SW480 (cell line): Measurements from ENCODE around the gene HSH2D.
"Not testable (repeated sequence)": the region's sequence is repeated elsewhere in the genome, so short reads cannot be mapped to it uniquely, and the experiment has no call there.

Source experiments
- DNase-seq: peaks from one replicate; pipeline ENCODE4 v3.0.0-alpha.2; 2016; ENCODE audit warnings: low spot score

The HSH2D gene

DNA sequence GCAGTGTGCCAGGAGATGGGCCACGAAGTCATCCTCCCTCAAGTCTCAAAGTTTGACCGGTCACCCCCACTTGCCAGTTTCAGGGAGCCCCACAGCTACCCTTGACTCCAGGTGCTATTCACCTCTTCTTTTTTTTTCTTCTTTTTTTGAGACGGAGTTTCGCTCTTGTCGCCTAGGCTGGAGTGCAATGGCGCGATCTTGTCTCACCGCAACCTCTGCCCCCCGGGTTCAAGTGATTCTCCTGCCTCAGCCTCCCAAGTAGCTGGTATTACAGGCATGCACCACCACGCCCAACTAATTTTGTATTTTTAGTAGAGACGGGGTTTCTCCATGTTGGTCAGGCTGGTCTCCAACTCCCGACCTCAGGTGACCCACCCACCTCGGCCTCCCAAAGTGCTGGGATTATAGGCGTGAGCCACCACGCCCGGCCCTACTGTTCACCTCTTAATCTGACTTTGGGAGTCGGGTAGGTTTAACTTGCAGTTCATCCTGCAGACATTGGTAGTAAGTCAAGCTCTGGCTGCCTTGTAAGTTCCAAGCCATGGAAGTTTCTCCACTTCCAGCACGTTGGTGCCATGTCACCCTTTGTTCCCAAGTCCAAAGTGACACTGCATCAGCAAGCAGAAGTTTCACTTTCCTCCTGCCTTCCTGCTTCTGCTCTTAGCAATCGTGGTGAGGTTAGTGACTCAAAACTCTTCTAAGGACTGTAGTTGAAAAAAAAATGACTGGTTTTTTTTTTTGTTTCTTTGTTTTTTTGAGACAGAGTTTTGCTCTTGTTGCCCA is 24.2 kb upstream of the HSH2D start:
- not testable (repeated sequence) for DNase-seq

DNA sequence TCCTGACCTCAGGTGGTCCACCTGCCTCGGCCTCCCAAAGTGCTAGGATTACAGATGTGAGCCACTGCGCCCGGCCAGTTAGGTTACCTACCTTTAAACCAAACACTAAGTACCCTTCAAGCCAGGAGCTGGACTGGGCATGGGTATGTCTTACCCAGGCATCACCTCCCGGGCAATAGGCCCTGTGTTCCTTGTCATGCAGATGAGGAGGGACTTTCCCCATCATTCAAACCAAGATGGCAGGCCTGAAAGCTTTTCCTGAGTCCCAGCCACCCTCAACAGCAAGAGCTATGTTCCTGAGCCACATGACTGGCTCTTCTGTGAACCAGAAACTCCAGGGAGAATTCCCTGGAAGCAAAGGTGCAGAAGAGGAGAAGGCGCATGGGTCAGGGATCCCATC is 22.3 kb upstream of the HSH2D start:
- no peak for DNase-seq

DNA sequence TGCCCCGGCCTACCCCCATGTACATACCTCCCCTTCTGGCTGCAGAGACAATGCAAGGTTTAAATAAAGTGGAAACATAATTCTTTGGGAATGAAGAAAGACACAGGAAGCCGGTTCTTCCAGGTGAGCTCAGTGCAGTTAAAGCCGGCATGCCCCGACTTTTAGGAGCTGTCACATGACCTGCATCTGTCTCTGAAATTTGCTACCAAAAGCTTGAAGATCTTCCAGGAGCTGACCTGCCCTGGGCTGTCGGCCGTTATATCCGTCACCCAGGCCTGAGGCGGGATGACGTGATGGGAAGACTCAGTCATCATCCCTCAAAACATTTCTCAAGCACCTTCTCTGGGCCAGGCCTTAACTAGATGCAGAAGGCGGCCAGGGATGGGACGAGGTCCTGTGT is 21.5 kb upstream of the HSH2D start:
- DNase-seq, result no peak

DNA sequence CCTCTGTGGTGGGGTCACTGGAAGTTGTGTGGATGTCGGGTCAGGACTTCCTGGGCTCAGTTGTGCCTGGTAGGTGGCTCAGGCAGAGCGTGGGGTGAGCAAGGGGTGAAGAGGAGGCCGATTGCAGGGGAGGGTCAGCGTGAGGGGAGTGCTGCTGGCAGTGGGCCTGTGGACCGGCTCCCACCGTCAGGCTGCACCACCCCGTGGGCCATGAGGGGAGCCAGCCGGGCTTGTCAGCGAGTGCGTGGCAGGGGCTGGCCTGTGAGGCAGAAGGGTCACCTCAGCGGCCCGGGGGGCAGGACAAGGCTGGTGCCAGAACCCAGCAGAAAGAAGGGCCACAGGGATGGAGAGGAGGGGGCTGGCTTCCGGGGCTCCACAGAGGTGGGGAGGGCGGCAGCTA is 18.5 kb upstream of the HSH2D start:
- no peak for DNase-seq

DNA sequence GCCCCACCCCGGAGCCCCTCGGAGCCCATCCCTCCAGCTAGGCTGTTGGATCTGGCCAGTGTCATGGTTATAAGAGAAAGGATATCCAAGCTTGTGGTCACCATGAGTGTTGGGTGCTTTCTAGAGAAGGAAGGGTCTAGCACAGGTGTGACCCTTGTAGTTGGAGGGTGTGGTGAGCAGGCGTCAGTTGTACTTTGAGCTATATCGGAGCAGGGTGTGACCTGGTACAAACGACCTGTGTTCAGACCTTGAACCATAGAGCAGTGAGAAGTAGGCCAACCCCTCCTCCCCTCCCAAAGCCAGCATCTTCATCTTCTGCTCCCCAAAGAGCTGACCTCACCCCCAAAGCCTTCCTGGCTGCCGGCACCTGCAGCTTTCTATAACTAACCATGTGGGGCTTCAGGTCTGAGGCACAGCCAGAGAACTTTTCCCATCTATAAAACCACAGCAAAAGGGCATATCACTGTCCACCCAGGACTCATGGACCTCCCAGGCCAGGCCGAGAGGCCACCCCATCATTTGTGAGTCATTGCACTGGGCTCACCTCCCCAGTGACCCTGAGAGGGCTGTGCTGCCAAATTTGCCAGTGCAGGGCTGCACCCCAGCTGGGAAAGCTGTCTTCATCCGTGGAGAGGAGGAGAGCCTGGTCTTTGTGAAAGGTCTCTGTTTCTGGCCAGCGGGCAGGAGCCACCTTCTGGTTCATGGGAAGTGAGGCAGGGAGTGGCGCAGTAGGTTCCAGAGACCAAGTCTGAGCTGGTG is 17.6 kb upstream of the HSH2D start:
- no peak for DNase-seq

DNA sequence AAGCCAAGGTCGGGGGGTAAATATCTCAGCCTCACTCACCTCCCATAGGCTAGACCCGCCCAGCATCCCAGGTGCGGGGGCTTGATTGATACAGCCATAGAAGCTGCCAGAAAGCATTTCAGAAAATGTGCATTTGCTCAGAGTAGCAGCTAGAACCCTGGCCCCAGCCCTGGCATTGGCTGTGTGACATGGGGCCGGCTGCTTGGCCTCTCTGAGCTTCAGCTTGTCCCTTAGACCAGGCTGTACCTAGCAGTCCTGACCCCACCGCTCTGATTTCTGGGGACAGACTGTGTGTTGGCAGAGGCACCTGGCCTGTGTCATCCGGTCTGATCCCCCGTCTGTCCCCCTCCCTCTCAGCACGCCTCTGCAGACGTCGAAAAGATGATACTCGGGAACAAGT is 16.4 kb upstream of the HSH2D start:
- no peak for DNase-seq

DNA sequence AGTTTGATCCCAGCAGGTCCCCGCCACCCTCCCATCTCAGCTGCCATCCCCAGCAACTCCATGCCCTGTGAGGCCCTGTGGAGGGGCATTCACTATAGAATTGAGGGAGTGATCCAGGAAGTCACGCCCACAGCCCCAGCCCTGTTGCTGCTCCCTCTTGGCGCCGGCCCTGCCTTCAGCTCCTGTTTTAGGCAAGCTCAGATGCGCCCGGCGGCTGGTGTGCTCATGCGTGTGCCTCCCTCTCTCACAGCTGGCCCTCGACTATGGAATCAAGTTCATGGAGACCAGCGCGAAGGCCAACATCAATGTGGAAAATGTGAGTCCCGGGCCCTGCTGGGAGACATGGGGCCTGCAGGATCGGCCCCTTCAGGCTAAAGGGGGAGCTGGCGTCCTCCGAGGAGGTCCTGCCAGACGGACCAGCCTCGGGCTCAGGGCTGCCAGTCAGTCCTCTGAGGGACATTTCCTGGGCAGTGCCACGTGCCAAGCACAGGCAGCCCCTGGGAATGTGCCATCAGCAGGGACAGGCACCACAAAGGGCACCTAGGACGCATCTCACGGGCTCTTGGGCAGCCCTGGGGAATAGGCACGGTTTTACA is 15.6 kb upstream of the HSH2D start:
- DNase-seq, result no peak

DNA sequence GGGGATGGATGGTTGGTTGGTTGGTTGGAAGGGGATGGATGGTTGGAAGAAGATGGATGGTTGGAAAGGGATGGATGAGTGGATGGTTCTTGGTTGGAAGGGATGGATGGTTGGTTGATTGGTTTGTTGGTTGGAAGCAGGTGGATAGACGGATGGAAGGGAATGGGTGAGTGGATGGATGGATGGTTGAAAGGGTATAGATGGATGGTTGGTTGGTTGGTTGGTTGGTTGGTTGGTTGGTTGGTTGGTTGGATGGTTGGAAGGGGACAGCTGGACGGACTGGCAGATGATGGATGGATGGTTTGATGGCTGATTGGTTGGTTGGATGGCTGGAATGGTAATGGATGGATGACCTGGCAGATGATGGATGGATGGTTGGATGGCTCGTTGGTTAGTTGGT is 11.8 kb upstream of the HSH2D start:
- no peak for DNase-seq

DNA sequence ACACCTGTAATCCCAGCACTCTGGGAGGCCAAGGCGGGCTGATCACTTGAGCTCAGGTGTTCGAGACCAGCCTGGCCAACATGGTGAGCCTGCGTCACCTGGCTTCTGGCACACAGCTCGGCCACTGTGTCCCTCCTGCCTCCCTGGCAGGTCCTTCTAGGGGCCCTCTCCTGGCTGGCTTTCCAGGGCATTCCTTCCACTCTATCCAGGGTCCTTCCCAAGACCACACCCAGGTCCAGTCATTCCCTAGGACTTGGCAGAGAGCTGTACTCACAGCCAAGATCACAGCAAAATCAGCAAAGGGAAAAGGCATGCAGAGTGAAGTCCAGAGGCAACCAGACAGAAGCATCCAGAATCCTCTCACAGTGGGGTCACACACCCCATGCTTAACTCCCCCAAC is 9.7 kb upstream of the HSH2D start:
- no peak for DNase-seq

DNA sequence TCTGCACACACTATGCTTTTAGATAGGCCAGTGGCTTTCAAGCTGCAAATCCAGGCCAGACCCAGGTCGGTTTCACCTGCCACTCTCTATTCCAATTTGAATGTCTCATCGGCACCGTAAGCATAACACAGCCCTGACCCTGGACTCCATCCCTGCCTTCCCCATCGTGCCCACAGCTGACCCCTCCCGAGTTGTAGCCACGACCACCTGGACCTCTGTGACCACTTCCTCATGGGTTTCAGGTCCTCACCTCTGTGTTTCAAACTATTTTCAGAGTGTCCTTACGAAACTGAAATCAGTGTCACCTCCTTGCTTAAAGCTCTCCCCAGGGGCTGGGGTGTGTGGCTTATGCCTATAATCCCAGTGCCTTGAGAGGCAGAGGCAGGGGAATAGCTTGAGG is 9.0 kb upstream of the HSH2D start:
- no peak for DNase-seq

DNA sequence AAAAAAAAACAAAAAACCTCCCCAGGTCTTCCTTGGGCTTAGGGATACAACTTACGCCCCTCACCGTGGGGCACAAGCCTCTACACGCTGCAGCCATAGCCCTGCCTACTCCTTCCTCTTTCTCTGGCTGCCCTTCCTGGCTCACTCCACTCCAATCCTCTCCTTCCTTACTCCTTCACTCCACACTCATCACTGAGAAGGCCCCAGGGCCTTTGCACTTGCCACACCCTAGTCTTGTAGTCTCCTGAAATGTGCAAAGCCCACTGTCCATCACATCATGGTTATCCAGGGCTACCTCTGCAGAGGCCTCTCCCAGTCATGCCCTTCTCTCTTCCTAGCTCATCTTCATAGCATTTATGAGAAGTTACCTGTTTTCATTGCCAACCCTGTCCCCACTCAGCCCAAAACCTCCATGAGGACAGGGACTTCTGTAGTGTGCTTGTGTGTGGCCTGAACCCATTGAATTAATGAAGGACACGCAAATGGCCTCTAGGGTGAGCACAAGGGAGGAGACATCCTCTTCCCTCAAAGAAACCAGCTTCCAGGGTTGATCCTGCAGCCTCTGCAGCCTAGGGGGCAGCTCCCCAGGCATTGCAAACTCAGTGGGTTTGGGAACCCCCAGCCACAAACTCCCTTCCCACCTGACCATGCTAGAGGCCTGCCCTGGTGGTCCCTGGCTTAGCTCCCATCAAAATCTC is 7.9 kb upstream of the HSH2D start:
- DNase-seq, result no peak

DNA sequence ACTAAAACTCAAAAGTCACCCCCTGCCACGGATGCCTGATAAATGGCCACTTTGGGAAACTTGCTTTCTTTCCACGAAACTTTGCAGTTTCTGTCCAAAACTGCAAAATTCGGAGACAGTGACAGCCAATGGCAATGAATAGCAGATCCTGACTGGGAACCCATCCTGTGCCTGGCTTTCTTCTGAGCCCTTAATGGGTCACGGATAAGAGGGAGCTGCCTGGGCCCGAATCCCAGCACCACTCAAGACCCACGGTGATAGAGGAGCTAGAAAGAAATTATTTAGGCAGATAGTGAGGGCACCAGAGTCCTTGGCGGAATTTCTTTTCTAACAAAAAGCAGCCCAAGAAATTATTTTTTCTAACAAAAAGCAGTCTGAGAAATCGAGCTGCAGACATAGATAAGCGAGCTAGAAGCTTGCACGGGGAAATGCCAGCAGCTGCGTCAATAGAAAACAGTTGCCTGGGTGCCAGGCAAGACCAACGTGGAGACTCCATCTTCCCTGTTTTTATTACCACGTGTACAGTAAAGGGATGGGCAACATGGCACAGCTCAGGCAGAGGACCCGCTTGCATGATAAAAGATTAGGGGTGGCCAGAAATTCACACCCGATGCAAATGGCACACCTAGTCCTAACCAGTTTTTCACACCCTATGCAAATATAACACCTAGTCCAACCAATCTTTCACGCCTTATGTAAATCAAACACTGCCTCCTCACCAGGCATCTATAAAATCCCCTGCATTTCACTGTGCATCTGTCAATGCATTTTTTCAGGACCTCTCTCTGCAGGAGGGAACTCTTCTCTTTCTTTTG is 7.1 kb upstream of the HSH2D start:
- DNase-seq, result no peak

DNA sequence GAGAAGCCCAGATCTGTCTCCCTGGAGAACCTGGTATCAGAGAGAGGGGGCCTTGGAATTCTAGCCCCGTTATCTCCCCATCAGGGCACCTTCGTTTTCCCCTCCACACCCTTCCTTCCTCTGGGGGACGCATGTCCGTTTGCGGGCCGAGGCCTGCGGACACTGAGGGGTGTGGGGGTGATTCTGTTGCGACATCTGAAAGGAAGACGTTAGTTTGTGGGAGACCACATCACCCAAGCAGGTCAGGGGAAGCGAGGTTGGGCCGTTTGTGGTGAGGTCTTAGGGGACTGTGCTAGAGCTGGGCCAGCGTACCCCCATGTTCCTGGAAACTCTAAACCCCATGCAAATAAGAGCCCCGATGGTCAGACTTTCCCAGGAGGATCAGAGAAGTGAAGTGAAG is 3.7 kb upstream of the HSH2D start:
- DNase-seq, result no peak

DNA sequence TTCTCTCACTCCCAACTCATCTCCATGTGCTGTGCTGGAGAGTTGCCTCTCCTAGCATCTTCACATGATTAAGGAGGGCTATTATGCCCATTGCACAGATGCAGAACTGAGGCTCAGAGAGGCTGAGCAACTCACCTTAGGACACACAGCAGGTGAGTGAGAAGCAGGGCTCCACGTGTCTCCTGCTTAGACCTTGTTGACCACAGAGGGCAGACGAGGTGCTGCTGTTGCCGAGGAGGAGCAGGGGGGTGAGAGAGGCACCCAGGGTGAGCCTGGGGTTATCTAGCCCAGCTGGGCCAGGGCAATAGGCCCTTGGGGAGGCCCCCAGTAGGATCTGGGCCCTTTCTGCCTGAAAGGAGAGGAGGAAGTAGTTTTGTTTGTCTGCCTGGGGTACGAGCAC is 2.4 kb upstream of the HSH2D start:
- DNase-seq, result no peak

DNA sequence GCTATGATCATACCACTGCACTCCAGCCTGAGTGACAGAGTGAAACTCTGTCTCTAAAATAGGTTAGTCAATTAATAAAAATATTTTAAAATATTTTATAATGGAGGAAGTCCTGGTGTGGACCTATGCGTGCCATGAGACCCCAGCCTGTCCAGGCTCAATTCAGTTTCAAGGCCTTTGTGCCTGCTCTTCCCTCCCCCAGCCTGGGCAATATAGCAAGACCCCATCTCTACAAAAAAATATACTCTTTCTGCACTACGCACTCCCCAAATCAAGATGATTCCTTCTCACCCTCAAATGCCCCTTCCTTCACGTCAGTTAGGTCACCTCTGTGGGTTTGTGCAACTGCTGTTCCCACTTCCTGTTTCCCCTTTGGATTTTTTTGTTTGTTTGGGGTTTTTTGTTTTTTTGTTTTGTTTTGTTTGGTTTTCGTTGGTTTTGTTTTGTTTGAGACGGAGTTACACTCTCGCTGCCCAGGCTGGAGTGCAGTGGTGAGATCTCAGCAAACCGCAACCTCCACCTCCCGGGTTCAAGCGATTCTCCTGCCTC is 1.4 kb upstream of the HSH2D start:
- no peak for DNase-seq

DNA sequence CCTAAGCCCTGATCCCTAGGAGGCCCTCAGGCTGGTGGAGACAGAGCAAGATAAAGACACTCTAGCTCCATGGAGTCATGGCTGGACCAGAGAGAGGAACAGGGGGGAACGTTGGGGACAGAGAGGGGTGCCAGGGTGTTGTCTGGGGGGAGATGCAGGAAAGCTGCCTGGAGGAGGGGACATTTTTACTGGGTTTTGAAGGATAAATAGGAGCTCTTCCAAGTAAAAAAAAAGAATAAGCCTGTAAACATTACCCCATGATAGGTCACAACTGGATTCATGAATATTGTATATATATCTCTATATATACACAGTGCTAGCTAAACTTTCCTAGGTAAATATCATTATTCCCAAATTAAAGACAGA is 714 bp downstream of the HSH2D start:
- DNase-seq, result no peak

DNA sequence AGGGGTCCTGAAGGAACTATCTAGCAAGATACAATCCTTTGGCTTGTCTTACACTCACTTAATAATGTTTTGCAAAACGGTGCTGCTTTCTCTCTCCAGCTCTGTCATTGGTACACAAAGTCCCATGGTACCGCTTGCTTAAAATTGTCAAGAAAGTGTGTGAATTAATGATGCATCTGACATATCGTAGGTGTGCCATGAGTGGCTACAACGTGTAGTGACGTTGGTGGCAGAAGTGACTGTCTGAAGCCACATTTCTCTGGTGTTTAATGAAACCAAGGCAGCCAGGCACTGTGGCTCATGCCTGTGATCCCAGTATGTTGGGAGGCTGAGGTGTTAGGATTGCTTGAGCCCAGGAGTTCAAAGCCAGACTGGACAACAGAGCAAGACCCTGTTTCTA is 2.6 kb downstream of the HSH2D start:
- no peak for DNase-seq

DNA sequence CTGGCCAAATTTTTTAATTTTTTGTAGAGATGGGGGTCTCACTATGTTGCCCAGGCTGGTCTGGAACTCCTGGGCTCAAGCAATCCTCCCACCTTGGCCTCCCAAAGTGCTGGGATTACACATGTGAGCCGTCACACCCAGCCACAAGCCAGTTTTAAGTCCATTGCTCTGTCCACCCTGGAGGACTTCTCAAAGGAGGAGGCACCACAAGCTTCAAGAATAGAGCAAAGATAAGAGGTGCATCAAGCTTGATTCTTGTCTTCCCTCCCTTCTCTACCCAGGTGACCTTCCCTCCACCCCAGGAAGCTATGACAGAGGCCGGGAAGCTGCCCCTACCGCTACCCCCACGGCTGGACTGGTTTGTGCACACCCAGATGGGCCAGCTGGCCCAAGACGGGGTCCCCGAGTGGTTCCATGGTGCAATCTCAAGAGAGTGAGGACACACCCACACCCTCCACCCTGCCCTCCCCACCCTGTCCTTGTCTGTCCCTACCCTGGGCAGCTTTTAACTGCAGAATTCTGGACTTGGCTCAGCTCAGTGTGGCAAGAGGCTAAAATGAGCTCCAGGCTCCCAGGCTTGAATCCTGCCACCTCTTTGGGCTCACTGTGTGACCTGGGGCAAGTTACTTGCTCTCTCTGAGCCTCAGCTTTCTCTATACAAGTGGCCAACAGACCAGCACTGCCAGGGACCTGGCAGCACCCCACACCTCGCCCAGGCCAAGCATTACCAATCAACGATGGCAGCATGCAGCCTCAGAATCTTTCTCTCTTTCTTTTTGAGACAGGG is 5.2 kb downstream of the HSH2D start:
- no peak for DNase-seq

DNA sequence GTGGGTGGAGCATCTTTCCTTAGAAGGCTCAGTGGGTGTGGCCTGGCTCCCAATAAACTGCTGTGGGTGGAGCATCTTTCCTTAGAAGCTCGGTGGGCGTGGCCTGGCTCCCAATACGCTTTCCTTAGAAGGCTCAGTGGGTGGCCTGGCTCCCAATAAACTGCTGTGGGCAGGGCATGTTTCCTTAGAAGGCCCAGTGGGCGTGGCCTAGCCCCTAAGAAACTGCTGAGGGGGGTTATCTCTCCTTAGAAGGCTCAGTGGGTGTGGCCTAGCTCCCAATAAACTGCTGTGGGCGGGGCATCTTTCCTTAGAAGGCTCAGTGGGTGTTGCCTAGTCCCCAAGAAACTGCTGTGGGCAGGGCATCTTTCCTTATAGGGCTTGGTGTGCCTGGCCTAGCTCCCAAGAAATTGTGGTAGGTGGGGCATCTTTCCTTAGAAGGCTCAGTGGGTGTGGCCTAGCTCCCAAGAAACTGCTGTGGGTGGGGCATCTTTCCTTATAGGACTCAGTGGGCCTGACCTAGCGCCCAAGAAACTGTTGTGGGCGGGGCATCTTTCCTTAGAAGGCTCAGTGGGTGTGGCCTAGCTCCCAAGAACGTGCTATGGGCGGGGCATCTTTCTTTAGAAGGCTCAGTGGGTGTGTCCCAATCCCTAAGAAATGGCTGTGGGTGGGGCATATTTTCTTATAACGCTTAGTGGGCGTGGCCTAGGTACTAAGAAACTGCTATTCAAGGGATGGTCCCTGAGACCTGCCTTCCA is 10.3 kb downstream of the HSH2D start:
- peak; percentile 31 for DNase-seq

DNA sequence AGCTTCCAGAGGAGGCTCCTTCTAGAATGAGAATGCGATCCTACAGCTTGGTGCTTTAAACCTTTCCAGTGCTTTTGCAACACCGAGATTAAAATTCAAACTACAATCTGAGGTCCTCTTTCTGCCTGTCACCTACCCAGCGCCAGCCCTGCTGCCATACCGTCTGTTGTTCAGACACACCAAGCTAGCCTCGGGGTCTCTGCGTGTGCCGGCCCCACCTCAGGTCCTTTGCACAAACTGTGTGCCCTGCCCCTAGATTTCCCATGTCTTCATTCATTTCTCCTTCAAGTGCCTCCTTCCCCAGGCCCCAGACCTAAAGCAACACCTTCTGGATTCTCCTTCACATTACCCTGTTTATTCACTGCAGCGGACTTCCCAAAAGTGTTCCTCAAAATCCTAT is 11.1 kb downstream of the HSH2D start:
- no peak for DNase-seq
